Activated CD4-positive, alpha-beta T cell treated with anti-CD3 and anti-CD28 coated beads, Interleukin-2, Interleukin-6, amounts not matched to agents 100 ng/mL and 50 ng/mL, durations not matched to agents 16 hours and 8 hours (primary cell): ENCODE results near the gene UIMC1.
"Not testable (repeated sequence)": the region's sequence is repeated elsewhere in the genome, so short reads cannot be mapped to it uniquely, and the experiment has no call there.

Experiments used
- DNase-seq: peaks from one replicate; pipeline ENCODE4 v3.0.0-alpha.2; 2020

Gene UIMC1

GRCh38 chr5:176881021-176881749 lies 125.4 kb downstream of the UIMC1 start:
- DNase-seq, result no peak

- DNase-seq, result no peak
Measured at GRCh38 chr5:176880366-176881020, 126.1 kb downstream of the UIMC1 start.

GRCh38 chr5:176879663-176880361 lies 126.8 kb downstream of the UIMC1 start:
- DNase-seq, result no peak

- DNase-seq, result no peak
Measured at GRCh38 chr5:176878906-176879662, 127.5 kb downstream of the UIMC1 start.

- no peak for DNase-seq
Measured at GRCh38 chr5:176878463-176878862, 128.1 kb downstream of the UIMC1 start.

GRCh38 chr5:176877793-176878331 lies 128.7 kb downstream of the UIMC1 start:
- DNase-seq, result no peak

- no peak for DNase-seq
Measured at GRCh38 chr5:176876506-176877431, 129.8 kb downstream of the UIMC1 start.

- DNase-seq, result no peak
Measured at GRCh38 chr5:176875783-176876505, 130.6 kb downstream of the UIMC1 start.

GRCh38 chr5:176875014-176875550 lies 131.5 kb downstream of the UIMC1 start:
- no peak for DNase-seq

- DNase-seq, result no peak
Measured at GRCh38 chr5:176874198-176874780, 132.3 kb downstream of the UIMC1 start.

GRCh38 chr5:176873541-176874172 lies 132.9 kb downstream of the UIMC1 start:
- no peak for DNase-seq

GRCh38 chr5:176873011-176873410 lies 133.6 kb downstream of the UIMC1 start:
- DNase-seq, result not testable (repeated sequence)

GRCh38 chr5:176872586-176872985 lies 134.0 kb downstream of the UIMC1 start:
- not testable (repeated sequence) for DNase-seq

GRCh38 chr5:176870644-176871043 lies 135.9 kb downstream of the UIMC1 start:
- not testable (repeated sequence) for DNase-seq

GRCh38 chr5:176870110-176870591 lies 136.4 kb downstream of the UIMC1 start:
- DNase-seq, result no peak

GRCh38 chr5:176869501-176870109 lies 137.0 kb downstream of the UIMC1 start:
- DNase-seq, result no peak

- no peak for DNase-seq
Measured at GRCh38 chr5:176868731-176869130, 137.8 kb downstream of the UIMC1 start.

- no peak for DNase-seq
Measured at GRCh38 chr5:176868126-176868525, 138.5 kb downstream of the UIMC1 start.

GRCh38 chr5:176866707-176867310 lies 139.8 kb downstream of the UIMC1 start:
- no peak for DNase-seq
